ENCODE results near the gene CYBB.

- TF ChIP-seq CTCF (IDR thresholded peaks at IDR 0.05), result no peak
- TF ChIP-seq POLR2A (IDR thresholded peaks at IDR 0.05), result no peak
Observed at GRCh38 chrX:37752281-37752680, 27.6 kb upstream of the CYBB start.

Data from lower leg skin (tissue), 3 donors.